ENCODE results near the gene CCDC80. TPM values are rescaled to one million over a fixed set of nuclear protein-coding genes. Genes with fewer than 3 reads are reported as not detected.
A peak's percentile ranks its signal among the peaks of the same experiment; 100 is the strongest.

Gene CCDC80
- total RNA-seq, 2 donors from 2014 or later = 94.4 to 206 TPM

DNA sequence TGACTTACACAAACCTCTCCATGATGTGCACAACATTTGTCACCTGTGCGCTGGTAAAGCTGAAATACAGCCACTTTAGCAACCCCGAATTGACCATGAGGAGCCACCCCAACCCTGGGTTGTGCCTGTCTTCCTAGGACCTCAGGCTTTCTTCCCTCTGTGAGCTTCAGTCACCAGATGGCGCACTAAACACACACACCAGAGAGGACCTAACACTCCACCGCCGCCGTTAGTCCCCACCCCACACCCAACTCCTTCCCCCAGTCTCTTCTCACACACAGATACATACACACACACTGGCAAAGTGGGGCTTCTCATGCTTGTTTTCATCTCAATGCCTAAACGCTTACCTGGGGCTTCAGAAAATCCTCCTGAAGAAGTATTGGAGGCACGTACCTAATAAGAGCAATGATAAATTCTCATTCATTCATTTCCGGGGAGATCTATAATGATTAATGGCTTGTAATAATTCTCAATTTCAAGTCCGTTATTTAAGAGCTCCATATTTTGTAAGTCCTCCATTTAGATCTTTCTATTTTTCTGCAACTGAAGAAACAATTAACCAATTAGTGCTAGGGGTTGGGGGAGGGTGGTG lies 2.1 kb upstream of the CCDC80 start:
- Histone ChIP-seq H3K27me3 (no peaks in the 10 kb centered on the region), H3K27ac (peak overlapping the region in 1 of 2 donors; percentile 24), H3K4me1 (peaks cover 0 to 40% of the 10 kb centered on the region in 2 donors), H3K36me3 (no peaks in the 10 kb centered on the region), H3K9me3 (no peaks in the 10 kb centered on the region), H3K4me3 (peak overlapping the region in 1 of 2 donors; percentile 5)
- TF ChIP-seq, protein P1, sequence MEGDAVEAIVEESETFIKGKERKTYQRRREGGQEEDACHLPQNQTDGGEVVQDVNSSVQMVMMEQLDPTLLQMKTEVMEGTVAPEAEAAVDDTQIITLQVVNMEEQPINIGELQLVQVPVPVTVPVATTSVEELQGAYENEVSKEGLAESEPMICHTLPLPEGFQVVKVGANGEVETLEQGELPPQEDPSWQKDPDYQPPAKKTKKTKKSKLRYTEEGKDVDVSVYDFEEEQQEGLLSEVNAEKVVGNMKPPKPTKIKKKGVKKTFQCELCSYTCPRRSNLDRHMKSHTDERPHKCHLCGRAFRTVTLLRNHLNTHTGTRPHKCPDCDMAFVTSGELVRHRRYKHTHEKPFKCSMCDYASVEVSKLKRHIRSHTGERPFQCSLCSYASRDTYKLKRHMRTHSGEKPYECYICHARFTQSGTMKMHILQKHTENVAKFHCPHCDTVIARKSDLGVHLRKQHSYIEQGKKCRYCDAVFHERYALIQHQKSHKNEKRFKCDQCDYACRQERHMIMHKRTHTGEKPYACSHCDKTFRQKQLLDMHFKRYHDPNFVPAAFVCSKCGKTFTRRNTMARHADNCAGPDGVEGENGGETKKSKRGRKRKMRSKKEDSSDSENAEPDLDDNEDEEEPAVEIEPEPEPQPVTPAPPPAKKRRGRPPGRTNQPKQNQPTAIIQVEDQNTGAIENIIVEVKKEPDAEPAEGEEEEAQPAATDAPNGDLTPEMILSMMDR (IDR thresholded peaks at IDR 0.05) = peak; percentile 41 to 86
- DNase-seq (ENCODE audit: low spot score) = peak; percentile 91

DNA sequence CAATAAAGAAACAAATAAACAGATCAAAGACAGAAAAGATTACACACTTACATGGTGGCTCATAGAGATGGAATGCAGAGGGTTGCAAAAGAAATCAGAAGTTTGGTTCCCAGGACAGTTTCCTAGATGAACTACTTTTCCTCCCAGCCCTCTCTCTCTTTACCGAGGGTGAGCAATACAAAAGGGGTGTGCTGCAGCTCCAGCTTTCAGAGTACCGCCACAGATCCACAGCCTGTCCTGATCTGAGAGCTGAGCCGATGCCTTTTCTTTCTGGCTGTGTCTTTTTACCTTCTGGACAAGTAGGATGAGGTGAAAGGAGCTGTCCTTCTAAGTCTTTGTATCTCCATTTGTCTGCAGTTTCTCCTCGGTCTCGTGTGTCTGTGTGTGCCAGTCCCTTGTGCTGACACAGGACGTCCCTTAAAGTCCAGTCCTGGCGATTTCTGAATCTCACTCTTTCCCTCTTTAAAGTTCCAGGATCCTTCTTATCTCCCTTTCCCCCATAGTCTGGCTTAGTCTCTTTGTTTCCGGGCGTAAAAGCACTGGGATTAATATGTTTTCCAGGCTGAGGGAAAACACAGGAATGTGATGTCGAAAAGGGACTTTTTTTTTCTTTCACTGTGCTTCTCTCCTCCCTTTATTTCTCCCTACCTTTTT lies 540 bp downstream of the CCDC80 start:
- Histone ChIP-seq H3K27ac (peak overlapping the region; percentile 67 to 80), H3K27me3 (no peaks in the 10 kb centered on the region), H3K9me3 (no peaks in the 10 kb centered on the region), H3K36me3 (no peaks in the 10 kb centered on the region), H3K4me3 (peak overlapping the region; percentile 29 to 50), H3K4me1 (peaks cover 0 to 27% of the 10 kb centered on the region in 2 donors)
- DNase-seq (ENCODE audit: low spot score) = peak; percentile 59
- TF ChIP-seq, protein P1 (IDR thresholded peaks at IDR 0.05) = no peak

DNA sequence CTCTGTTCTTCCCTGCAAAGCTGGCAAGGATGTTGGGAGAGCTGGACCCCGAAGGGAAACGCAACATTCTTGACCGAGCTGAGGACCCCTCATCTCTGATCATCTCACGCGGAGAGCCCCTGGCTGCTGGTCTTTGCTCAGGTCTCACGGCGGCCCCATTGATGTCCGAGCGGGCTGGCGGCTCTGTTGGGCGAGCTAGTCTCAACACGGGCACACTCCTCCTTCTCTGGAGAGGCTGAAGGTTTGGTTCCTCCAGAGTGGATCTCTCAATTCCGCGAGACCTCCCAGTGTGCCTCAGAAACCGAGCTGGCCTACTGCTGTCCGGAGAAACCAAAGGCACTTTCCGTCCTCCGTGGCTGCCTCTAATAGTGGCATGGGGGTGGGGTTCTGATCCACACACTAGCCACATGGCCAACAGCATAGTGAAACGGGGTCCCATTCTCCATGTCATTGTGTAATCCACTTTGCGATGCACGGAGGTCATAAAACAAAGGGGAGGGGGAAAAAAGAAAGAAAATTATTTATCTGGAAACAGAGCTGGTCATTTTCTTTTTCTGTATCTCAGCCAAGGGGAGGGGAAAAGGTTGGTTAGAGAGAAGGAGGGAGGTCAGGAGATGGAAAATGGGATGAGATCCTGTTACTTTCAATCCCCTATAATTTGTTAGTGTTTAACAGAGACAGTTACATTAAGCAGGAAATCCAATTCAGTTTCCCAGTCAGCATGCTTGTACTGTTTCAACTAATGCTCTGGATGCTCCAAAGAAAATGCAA lies 1.3 kb downstream of the CCDC80 start:
- Histone ChIP-seq H3K9me3 (no peaks in the 10 kb centered on the region), H3K4me1 (peaks cover 0 to 27% of the 10 kb centered on the region in 2 donors), H3K4me3 (peak overlapping the region; percentile 29 to 50), H3K36me3 (no peaks in the 10 kb centered on the region), H3K27ac (peak overlapping the region; percentile 67 to 80), H3K27me3 (no peaks in the 10 kb centered on the region)
- DNase-seq (ENCODE audit: low spot score) = no peak
- TF ChIP-seq, protein P1 (IDR thresholded peaks at IDR 0.05) = no peak

DNA sequence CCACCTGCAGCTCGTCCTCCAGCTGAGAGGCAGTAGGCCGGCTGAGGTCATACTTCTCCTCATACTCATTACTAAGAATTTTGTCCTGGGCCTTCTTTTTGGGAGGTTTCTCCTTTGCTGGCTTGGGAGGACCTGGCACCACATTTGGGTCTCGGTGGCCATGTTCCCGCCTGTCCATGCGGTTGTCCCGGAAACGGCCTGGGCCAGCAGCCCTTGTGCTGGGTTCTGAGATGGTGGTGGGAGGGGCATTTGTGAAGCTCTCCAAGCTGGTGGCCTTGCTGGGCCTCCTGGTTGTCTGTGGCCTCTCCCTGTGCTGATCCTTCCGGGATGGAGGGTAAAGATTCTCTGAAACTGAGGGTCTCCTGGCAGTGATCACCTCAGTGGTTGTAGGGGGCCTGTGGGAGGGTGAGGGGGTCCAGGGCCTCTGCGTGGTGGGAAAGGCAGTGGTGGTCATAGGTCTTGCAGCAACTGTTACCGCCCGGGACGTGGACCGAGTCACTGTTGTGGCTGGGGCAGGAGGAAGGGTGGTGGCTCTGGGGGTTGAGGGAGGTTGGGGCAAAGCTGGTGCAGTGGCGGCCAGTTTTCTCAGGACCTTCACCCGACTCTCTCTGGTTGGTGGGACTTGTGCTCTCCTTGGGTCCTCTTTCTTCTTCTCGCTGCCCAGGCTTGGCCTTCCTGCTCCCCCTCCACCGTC lies 2.5 kb downstream of the CCDC80 start:
- DNase-seq (ENCODE audit: low spot score) = peak; percentile 71
- H3K4me1 ChIP-seq = peaks cover 0 to 26% of the 10 kb centered on the region in 2 donors
- peak overlapping the region; percentile 29 to 50 for H3K4me3 ChIP-seq
- peak overlapping the region; percentile 67 to 80 for H3K27ac ChIP-seq
- no peaks in the 10 kb centered on the region for H3K9me3 ChIP-seq
- no peaks in the 10 kb centered on the region for H3K27me3 ChIP-seq
- TF ChIP-seq, protein P1 (IDR thresholded peaks at IDR 0.05) = no peak
- H3K36me3 ChIP-seq = no peaks in the 10 kb centered on the region

DNA sequence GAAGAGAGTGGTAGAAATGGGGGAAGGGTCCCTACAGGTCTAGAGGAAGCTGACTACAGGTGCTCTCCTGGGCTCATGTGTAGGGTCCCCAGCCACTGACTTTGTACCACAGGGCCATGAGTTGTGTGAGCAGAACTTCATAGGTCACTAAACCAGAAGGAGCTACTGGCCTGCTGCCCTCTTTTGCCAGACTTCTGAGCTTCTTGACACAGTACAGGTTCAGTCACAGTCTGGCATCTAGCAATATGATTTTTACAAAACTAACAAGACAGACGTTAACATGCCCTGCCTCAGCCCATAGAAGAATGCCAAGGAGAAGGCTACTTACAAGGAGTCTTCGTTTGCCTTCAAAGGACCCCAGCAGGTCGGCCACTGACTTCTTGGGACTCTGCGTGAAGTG lies 3.2 kb downstream of the CCDC80 start:
- H3K4me3 ChIP-seq = peak overlapping the region; percentile 29 to 50
- TF ChIP-seq, protein P1 (IDR thresholded peaks at IDR 0.05) = no peak
- no peaks in the 10 kb centered on the region for H3K9me3 ChIP-seq
- peaks cover 0 to 19% of the 10 kb centered on the region in 2 donors for H3K4me1 ChIP-seq
- H3K27me3 ChIP-seq = no peaks in the 10 kb centered on the region
- H3K36me3 ChIP-seq = no peaks in the 10 kb centered on the region
- no peak for DNase-seq (ENCODE audit: low spot score)
- peak overlapping the region; percentile 67 to 80 for H3K27ac ChIP-seq
